ENCODE results near the gene SLC16A12.

SLC16A12 gene

DNA sequence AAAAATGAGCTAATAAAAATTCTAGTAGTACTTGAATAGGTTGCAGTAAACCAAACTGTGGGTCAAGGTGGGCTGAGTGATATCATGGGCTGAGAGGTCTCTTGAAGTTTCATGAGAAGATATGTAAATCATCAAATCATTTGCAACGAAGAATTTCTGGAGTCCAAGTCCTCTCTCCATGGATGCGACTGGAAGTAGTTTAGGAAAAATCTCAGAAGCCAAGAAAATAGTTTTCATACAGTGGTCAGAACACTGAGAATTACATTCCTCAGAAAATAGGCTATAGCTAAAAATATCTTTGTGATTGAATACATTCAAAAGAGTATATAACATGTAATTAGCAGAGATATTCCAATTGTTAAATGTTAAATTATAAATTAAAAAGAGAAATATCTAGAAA is 146.6 kb downstream of the SLC16A12 start:
- DNase-seq: no peak

DNA sequence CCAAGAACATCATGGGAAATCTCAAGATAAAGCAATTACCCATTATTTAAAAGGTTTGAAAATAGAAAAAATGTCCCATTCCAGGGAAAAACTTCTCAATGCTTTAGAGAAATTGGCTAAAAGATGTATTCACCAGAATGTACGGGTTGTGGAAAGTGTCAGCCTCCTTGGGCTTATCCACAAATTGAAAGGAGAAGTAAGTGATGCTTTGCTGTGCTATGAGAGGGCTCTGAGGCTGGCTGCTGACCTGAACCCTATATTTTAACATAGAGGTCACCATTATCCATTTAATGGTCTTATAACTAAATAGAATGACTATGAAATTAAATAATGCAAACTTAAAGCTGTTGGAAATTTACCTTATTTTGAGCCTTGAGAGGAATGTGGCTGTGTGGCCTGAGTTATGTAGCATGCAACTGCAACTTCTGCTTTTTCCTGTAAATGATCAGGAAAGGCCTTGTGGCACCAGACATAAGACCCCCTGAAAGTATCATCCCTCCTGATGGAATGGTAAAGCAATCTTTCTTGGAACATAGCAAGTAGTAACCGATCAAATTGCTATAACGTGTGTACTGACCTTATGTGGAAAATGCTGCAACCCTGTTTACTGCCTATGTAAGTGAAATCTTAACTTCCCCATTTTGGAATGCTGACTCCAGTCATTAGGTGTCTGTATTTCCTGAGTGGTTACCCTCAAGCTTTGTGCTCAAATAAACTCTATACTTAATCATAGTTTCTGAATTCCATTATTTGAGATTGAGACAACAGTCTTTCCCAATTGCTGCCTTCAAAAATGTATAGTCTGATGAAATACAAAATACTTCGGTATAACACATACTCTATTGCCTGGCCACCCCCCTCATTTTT is 150.7 kb downstream of the SLC16A12 start:
- no peak for DNase-seq

DNA sequence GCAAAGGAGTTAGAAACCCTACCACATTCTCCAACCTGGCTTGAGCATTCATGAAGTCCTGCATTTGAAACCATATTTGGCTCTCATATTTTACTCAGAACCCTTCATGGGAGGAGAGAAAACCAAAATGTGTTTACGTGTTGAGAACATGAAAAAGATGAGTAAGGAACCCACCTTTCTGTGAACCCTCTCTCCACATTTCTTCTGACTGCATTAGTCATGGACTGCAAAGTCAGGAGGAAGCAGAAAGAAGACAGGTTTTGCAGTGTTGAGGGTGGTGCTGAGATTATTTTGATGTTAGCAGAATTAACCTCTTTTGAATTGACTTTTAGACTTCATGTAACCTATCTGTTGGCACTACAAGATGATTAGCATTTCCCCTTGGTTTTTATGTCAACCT is 152.6 kb downstream of the SLC16A12 start:
- DNase-seq: no peak

Measured in femur (tissue), 1 donor.